Gastroesophageal sphincter (tissue), 3 donors: ENCODE data around the gene CSF3R.

ENCODE experiments used
- CTCF ChIP-seq, 4 experiments: fragments of 200-600 bp in 2 of 4; fragments of 450-650 bp in 2 of 4; sonication (generic) in 1 of 4; IDR thresholded peaks; one replicate each; pipeline ENCODE4 v1.5.1; 2017 to 2019; ENCODE audit warnings: antibody characterized with exemption in 4 of 4, mild to moderate bottlenecking in 2 of 4, moderate library complexity in 2 of 4
- EP300 ChIP-seq: sonication (generic); formaldehyde crosslinking; IDR thresholded peaks from one replicate; pipeline ENCODE4 v1.6.1; 2017; ENCODE audit warnings: antibody characterized with exemption, mild to moderate bottlenecking
- POLR2A ChIP-seq, 2 donors: fragments of 450-650 bp; IDR thresholded peaks; one replicate each; pipeline ENCODE4 v1.6.1; 2017; ENCODE audit warnings: antibody characterized with exemption in 2 of 2, mild to moderate bottlenecking in 2 of 2, moderate library complexity in 1 of 2

- TF ChIP-seq CTCF (IDR thresholded peaks at IDR 0.05) (no peak), EP300 (no peak), POLR2A (IDR thresholded peaks at IDR 0.05) (no peak)
Measured at GRCh38 chr1:36440044-36440443, 42.7 kb downstream of the CSF3R start.
